K562 (cell line): ENCODE measurements around the gene NACAD. TPM values are rescaled to one million over a fixed set of nuclear protein-coding genes. Genes with fewer than 3 reads are reported as not detected.

Experiments
- ATAC-seq: fragments of 200-7000 bp; cut with Tn5 transposase; 3 replicates; pipeline ENCODE4 v1.9.1; 2020; ENCODE audit warnings: moderate library complexity
- BruUV-seq: library from RNA; stranded (reverse); fragments of 400-500 nt; replicated peaks from 2 replicates; lab custom pipeline; 2021; lab: Mats Ljungman, UMichigan
- CTCF ChIA-PET: fragments of 300-600 bp; formaldehyde crosslinking; extraction: SDS; loops from one replicate; lab custom pipeline; 2021; ENCODE audit warnings: low intra/inter-chr PET ratio; lab: Yijun Ruan, JAX
- POLR2A ChIA-PET: fragments of 300-600, 350-650 bp; sonication (Branson Sonifier 250); formaldehyde crosslinking; extraction: SDS; loops from one replicate; lab custom pipeline; 2021; ENCODE audit warnings: antibody characterized with exemption, inconsistent platforms; lab: Yijun Ruan, JAX
- DNase-seq, 4 experiments: peaks; one replicate each; pipeline versions ENCODE4 v3.0.0 to v3.0.0-alpha.2; 2011 to 2018; ENCODE audit warnings: low spot score in 3 of 4, mixed read lengths in 3 of 4; ENCODE audit errors: extremely low read depth in 1 of 4
- FAIRE-seq: peaks from 2 replicates; lab custom pipeline; 2011; peaks lifted over from hg19 to GRCh38; lab: Jason Lieb, UNC
- H2AFZ ChIP-seq: 2 replicates; pipeline ENCODE4 v1.6.0; 2011; ENCODE audit warnings: low read depth, low read length, control low read depth, inconsistent platforms
- H3K27ac ChIP-seq: fragments of 200-600 bp; 3 replicates; pipeline ENCODE4 v1.8.0; 2011; ENCODE audit warnings: low read depth, mild to moderate bottlenecking, control low read depth, inconsistent platforms, low read length, moderate library complexity, mixed read lengths; ENCODE audit errors: extremely low read depth
- H3K27me3 ChIP-seq, 2 experiments: fragments of 300-600 bp in 1 of 2; 2 replicates in 1 of 2; 3 replicates in 1 of 2; pipeline versions ENCODE4 v1.6.0 to v1.8.0; 2011; ENCODE audit warnings: inconsistent platforms in 2 of 2, low read length in 2 of 2, mild to moderate bottlenecking in 1 of 2, mixed read lengths in 1 of 2, moderate library complexity in 1 of 2; ENCODE audit not compliant: control insufficient read depth in 2 of 2, insufficient read depth in 2 of 2
- H3K36me3 ChIP-seq: fragments of 300-600 bp; 3 replicates; pipeline ENCODE4 v1.8.0; 2011; ENCODE audit warnings: mild to moderate bottlenecking, low read length, inconsistent platforms; ENCODE audit not compliant: control insufficient read depth, insufficient read depth
- H3K4me1 ChIP-seq, 2 experiments: fragments of 200-600 bp in 1 of 2; replicated peaks in 1 of 2; 2 replicates in 1 of 2; 3 replicates in 1 of 2; pipeline versions ENCODE4 v1.5.1 to v1.8.0; 2011; ENCODE audit warnings: inconsistent platforms in 2 of 2, low read length in 2 of 2, mild to moderate bottlenecking in 1 of 2, mixed read lengths in 1 of 2, moderate library complexity in 1 of 2; ENCODE audit not compliant: control insufficient read depth in 2 of 2, insufficient read depth in 2 of 2
- H3K4me2 ChIP-seq: 2 replicates; pipeline ENCODE4 v1.6.1; 2011; ENCODE audit warnings: low read length, control low read depth, inconsistent platforms, mixed read lengths; ENCODE audit not compliant: insufficient read depth
- H3K4me3 ChIP-seq: fragments of 200-600 bp; sonication (generic), shearing (Covaris generic); 2 replicates; pipeline ENCODE4 v1.5.1; 2016; ENCODE audit warnings: control low read depth, inconsistent platforms
- H3K79me2 ChIP-seq: fragments of 200-600 bp; 3 replicates; pipeline ENCODE4 v1.8.0; 2011; ENCODE audit warnings: low read length, inconsistent platforms; ENCODE audit not compliant: control insufficient read depth, insufficient read depth
- H3K9ac ChIP-seq, 2 experiments: 2 replicates each; pipeline versions ENCODE4 v1.6.0 to v1.6.1; 2011; ENCODE audit warnings: low read depth in 2 of 2, low read length in 2 of 2, control low read depth in 1 of 2, inconsistent platforms in 1 of 2, mild to moderate bottlenecking in 1 of 2, mixed read lengths in 1 of 2; ENCODE audit not compliant: insufficient read depth in 1 of 2
- H3K9me1 ChIP-seq: one replicate; pipeline ENCODE4 v1.6.0; 2011; ENCODE audit warnings: inconsistent platforms, mild to moderate bottlenecking, low read length, moderate library complexity; ENCODE audit not compliant: control insufficient read depth, insufficient read depth
- H3K9me3 ChIP-seq: replicated peaks from 2 replicates; pipeline ENCODE4 v1.5.1; 2011; ENCODE audit warnings: low read depth, low read length, inconsistent platforms; ENCODE audit not compliant: control insufficient read depth, insufficient read depth
- H4K20me1 ChIP-seq: replicated peaks from 2 replicates; pipeline ENCODE4 v1.6.1; 2011; ENCODE audit warnings: low read length, inconsistent platforms, mixed read lengths; ENCODE audit not compliant: control insufficient read depth, insufficient read depth
- ZNF431 ChIP-seq: sonication (generic); formaldehyde crosslinking; IDR thresholded peaks from 2 replicates; pipeline ENCODE4 v1.8.0; 2022; ENCODE audit warnings: mild to moderate bottlenecking, missing genetic modification reagents
- WGBS: fragments of 100-300 bp; shearing (Covaris generic); methylation state at CpG from one replicate; pipeline ENCODE4 v1.1.6; 2016; ENCODE audit warnings: low coverage, mixed read lengths; ENCODE audit not compliant: insufficient coverage; ENCODE audit errors: missing lambda C conversion rate; 5-methylcytosine and 5-hydroxymethylcytosine counted together
- in situ Hi-C: fragments of 300-500 bp; cut with MboI; formaldehyde crosslinking; loops from 4 replicates; pipeline ENCODE4 v1.15.0; 2018; ENCODE audit warnings: inconsistent platforms, mixed read lengths
- intact Hi-C: fragments of 100-400 bp; cut with micrococcal nuclease; formaldehyde crosslinking; loops from 2 replicates; pipeline ENCODE4 v1.14.2; 2022
- polyA plus RNA-seq, 8 experiments: library from polyadenylated mRNA; depleted of rRNA in 4 of 8; stranded (reverse) in 5 of 8; unstranded in 3 of 8; fragments of >200 nt; fragmentation: Nextera tagmentation in 2 of 8; fragmentation: Illumina TruSeq in 1 of 8; extraction: Ambion mirVana in 2 of 8; extraction: Trizol in 1 of 8; gene quantifications; 2 replicates each; pipeline versions ENCODE4 v1.2.1 to v1.2.3, GENCODE V29; 2011 to 2014; ENCODE audit warnings: inconsistent platforms in 1 of 8, missing spikeins in 1 of 8
- total RNA-seq, 7 experiments: library from RNA; depleted of rRNA in 6 of 7; stranded (reverse); fragments of >200 nt in 6 of 7; fragmentation: Illumina TruSeq in 2 of 7; extraction: Trizol in 2 of 7; gene quantifications; 2 replicates each; pipeline versions ENCODE4 v1.2.1 to v1.2.3, GENCODE V29; 2011 to 2021; ENCODE audit warnings: low replicate concordance in 1 of 7
- TF ChIP-seq, protein P1 (sequence below), 3 experiments: IDR thresholded peaks in 2 of 3; conservative IDR thresholded peaks in 1 of 3; 2 replicates each; pipeline ENCODE4 v1.5.1; 2011 to 2012; ENCODE audit warnings: low read length in 3 of 3, mild to moderate bottlenecking in 3 of 3, control low read depth in 2 of 3, improper control_type of control experiment in 1 of 3, inconsistent platforms in 1 of 3, low read depth in 1 of 3, mixed read lengths in 1 of 3, moderate library complexity in 1 of 3; ENCODE audit not compliant: insufficient read depth in 2 of 3

Gene NACAD
- total and polyA plus RNA-seq, 9 of the 15 experiments (the other 6 are each of a cell fraction or from before 2014, with no cell fraction given), result under 0.01 to 0.03 (median 0.02) TPM; not detected in 5

DNA sequence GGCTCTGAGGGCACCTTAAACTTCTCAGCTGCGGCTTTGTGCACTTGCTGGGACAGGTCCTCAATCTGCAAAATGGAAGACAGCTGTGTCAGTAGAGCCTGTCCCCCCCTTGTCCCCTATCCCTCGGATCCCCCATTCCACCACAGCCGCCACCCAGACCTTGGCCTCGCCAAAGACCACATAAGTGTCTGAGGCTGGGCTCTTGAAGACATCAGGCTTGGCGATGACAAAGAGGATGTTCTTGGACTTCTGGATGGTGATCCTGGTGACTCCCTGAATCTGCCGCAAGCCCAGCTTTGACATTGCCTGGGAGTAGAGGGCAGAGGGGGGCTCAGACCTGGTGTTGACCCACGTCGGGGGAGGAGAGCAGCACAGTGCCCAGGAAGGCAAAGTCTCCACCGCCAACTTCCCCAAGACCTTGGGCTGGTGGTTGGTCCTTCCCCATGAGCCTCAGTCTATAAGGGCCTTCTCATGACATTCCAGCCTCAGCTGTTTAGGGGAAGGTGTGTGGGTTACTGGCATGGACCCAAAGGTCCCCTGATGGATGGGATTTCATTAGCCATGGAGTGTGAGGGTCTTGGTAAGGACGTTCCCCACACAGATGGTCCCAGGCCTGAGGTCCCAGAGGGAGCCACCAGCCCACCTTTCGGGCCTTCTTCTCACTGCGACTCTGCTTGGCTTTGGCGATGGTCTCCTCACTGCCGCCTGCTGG lies 7.7 kb downstream of the NACAD start:
- DNase-seq, result no peak
- Histone ChIP-seq H3K9me1 (no peaks in the 10 kb centered on the region), H3K27me3 (no peaks in the 10 kb centered on the region)
- BruUV-seq, result no TSS peak
- TF ChIP-seq, protein P1, sequence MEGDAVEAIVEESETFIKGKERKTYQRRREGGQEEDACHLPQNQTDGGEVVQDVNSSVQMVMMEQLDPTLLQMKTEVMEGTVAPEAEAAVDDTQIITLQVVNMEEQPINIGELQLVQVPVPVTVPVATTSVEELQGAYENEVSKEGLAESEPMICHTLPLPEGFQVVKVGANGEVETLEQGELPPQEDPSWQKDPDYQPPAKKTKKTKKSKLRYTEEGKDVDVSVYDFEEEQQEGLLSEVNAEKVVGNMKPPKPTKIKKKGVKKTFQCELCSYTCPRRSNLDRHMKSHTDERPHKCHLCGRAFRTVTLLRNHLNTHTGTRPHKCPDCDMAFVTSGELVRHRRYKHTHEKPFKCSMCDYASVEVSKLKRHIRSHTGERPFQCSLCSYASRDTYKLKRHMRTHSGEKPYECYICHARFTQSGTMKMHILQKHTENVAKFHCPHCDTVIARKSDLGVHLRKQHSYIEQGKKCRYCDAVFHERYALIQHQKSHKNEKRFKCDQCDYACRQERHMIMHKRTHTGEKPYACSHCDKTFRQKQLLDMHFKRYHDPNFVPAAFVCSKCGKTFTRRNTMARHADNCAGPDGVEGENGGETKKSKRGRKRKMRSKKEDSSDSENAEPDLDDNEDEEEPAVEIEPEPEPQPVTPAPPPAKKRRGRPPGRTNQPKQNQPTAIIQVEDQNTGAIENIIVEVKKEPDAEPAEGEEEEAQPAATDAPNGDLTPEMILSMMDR (IDR thresholded peaks at IDR 0.05 in 2 of 3, conservative IDR thresholded peaks at IDR 0.05 in 1 of 3; ENCODE audit: insufficient read depth in 2 of 3, low read depth in 1 of 3, low read length in 3 of 3), result peak in 1 of 3 experiments; percentile 26; a peak in 1 of 6 replicates
- TF ChIP-seq ZNF431 (CRISPR knock-in tag), result no peak
- TF ChIP-seq, all 486 proteins: peak for 1
- ChIA-PET CTCF (interaction anchor here (0.6 kb wide), 1 partner anchor 773 kb away, joined by 5 read pairs; no protein-coding TSS in a partner anchor), POLR2A (interaction anchor here (0.7 to 0.9 kb wide), 2 partner anchors 8 to 224 kb away, joined by 3 read pairs; no protein-coding TSS in a partner anchor)
- H3K4me2 ChIP-seq, result no peak overlapping the region
- FAIRE-seq, result no peak
- whole genome bisulfite sequencing, result 29% methylated on average over 12 of the region's 14 CpGs
- H4K20me1 ChIP-seq, result peaks cover 4% of the 10 kb centered on the region; the same call in 1 of the 2 replicates
- no peaks in the 10 kb centered on the region for H3K79me2 ChIP-seq
- peak; percentile 32; the same call in 2 of the 3 replicates for ATAC-seq
- intact Hi-C loops, result no loop called here
- in situ Hi-C loops, result no loop called here
- no peak overlapping the region for H3K27ac ChIP-seq
- H3K4me3 ChIP-seq, result no peak overlapping the region
- H3K9ac ChIP-seq, result no peak overlapping the region
- H3K9me3 ChIP-seq, result no peaks in the 10 kb centered on the region
- H3K36me3 ChIP-seq, result peaks cover 10% of the 10 kb centered on the region; the same call in 1 of the 3 replicates
- peaks cover 0 to 38% of the 10 kb centered on the region in 2 experiments; a peak in 2 of 5 replicates for H3K4me1 ChIP-seq
- H2AFZ ChIP-seq, result no peak overlapping the region
